Neural cell (in vitro differentiated cells): ENCODE results near the gene MAD2L1BP. TPM values are rescaled to one million over a fixed set of nuclear protein-coding genes. Genes with fewer than 3 reads are reported as not detected.

Experiments
- H2AFZ ChIP-seq: fragments of 200-600, 300-800 bp; sonication (generic), shearing (Covaris generic); 2 replicates; pipeline ENCODE4 v1.6.0; 2014; ENCODE audit warnings: low read depth, mild to moderate bottlenecking, antibody characterized with exemption, low read length, moderate library complexity
- H3F3A ChIP-seq: fragments of 200-600 bp; shearing (Covaris generic); 2 replicates; pipeline ENCODE4 v1.6.1; 2016; ENCODE audit warnings: mild to moderate bottlenecking, moderate library complexity, mixed read lengths, antibody characterized with exemption, low read length; ENCODE audit not compliant: insufficient read depth, poor library complexity, severe bottlenecking
- H3K27ac ChIP-seq: fragments of 200-600, 300-800 bp; sonication (generic), shearing (Covaris generic); 2 replicates; pipeline ENCODE4 v1.5.1; 2014; ENCODE audit warnings: mild to moderate bottlenecking, low read length, moderate library complexity
- H3K27me3 ChIP-seq: fragments of 300-800, 200-600 bp; sonication (generic), shearing (Covaris generic); 2 replicates; pipeline ENCODE4 v1.6.0; 2014; ENCODE audit warnings: mild to moderate bottlenecking, low read depth, low read length, moderate library complexity; ENCODE audit not compliant: insufficient read depth
- H3K36me3 ChIP-seq: fragments of 300-800, 200-600 bp; sonication (generic), shearing (Covaris generic); 2 replicates; pipeline ENCODE4 v1.5.1; 2014; ENCODE audit warnings: mild to moderate bottlenecking, antibody characterized with exemption, low read length, moderate library complexity; ENCODE audit not compliant: insufficient read depth
- H3K4me2 ChIP-seq: fragments of 300-800, 200-600 bp; sonication (generic), shearing (Covaris generic); 2 replicates; pipeline ENCODE4 v1.6.0; 2014; ENCODE audit warnings: mild to moderate bottlenecking, low read length
- H3K4me3 ChIP-seq: fragments of 300-800, 200-600 bp; sonication (generic), shearing (Covaris generic); 2 replicates; pipeline ENCODE4 v1.5.1; 2014; ENCODE audit warnings: mild to moderate bottlenecking, low read length, moderate library complexity
- H3K79me2 ChIP-seq: fragments of 200-600 bp; shearing (Covaris generic); replicated peaks from 2 replicates; pipeline ENCODE4 v1.6.0; 2014; ENCODE audit warnings: mild to moderate bottlenecking, low read length, moderate library complexity; ENCODE audit not compliant: insufficient read depth
- H3K9ac ChIP-seq: fragments of 300-800, 200-600 bp; sonication (generic), shearing (Covaris generic); 2 replicates; pipeline ENCODE4 v1.6.1; 2016; ENCODE audit warnings: mild to moderate bottlenecking, low read length, mixed read lengths
- H3K9me2 ChIP-seq: fragments of 200-600 bp; shearing (Covaris generic); 2 replicates; pipeline ENCODE4 v1.6.1; 2016; ENCODE audit warnings: mild to moderate bottlenecking, low read length, mixed read lengths; ENCODE audit not compliant: insufficient read depth
- H3K9me3 ChIP-seq: fragments of 200-600, 300-800 bp; sonication (generic), shearing (Covaris generic); 2 replicates; pipeline ENCODE4 v1.6.1; 2016; ENCODE audit warnings: mild to moderate bottlenecking, mixed run types, low read length, moderate library complexity, mixed read lengths
- H4K20me1 ChIP-seq: fragments of 200-600 bp; shearing (Covaris generic); 2 replicates; pipeline ENCODE4 v1.6.1; 2016; ENCODE audit warnings: mild to moderate bottlenecking, mixed run types; ENCODE audit not compliant: insufficient read depth
- CTCF ChIP-seq: fragments of 450-650 bp; IDR thresholded peaks from 2 replicates; pipeline ENCODE4 v1.5.1; 2014; ENCODE audit warnings: antibody characterized with exemption, mild to moderate bottlenecking, moderate library complexity; ENCODE audit not compliant: poor library complexity, severe bottlenecking
- EP300 ChIP-seq: fragments of 450-650 bp; conservative IDR thresholded peaks from 2 replicates; pipeline ENCODE4 v1.6.1; 2014; ENCODE audit warnings: antibody characterized with exemption, mild to moderate bottlenecking, moderate library complexity; ENCODE audit not compliant: poor library complexity, severe bottlenecking
- EZH2 ChIP-seq: fragments of 200-600, 300-800 bp; shearing (Covaris generic), sonication (generic); IDR thresholded peaks from 2 replicates; pipeline ENCODE4 v1.6.1; 2014; ENCODE audit warnings: antibody characterized with exemption, low read length, borderline replicate concordance, mild to moderate bottlenecking; ENCODE audit not compliant: insufficient read depth, poor library complexity, severe bottlenecking
- MXI1 ChIP-seq: fragments of 450-650 bp; conservative IDR thresholded peaks from 2 replicates; pipeline ENCODE4 v1.6.1; 2014; ENCODE audit warnings: antibody characterized with exemption, mild to moderate bottlenecking; ENCODE audit not compliant: poor library complexity, severe bottlenecking
- POLR2AphosphoS5 ChIP-seq: IDR thresholded peaks from 2 replicates; pipeline ENCODE4 v1.6.1; 2012
- RAD21 ChIP-seq: fragments of 450-650 bp; conservative IDR thresholded peaks from 2 replicates; pipeline ENCODE4 v1.6.1; 2014; ENCODE audit warnings: antibody characterized with exemption, mild to moderate bottlenecking, moderate library complexity
- REST ChIP-seq: IDR thresholded peaks from 2 replicates; pipeline ENCODE4 v1.6.1; 2012; ENCODE audit warnings: borderline replicate concordance
- SMC3 ChIP-seq: fragments of 450-650 bp; conservative IDR thresholded peaks from 2 replicates; pipeline ENCODE4 v1.6.1; 2014; ENCODE audit warnings: antibody characterized with exemption, mild to moderate bottlenecking, moderate library complexity; ENCODE audit not compliant: poor library complexity
- TAF1 ChIP-seq: IDR thresholded peaks from 2 replicates; pipeline ENCODE4 v1.6.1; 2012; ENCODE audit warnings: low read depth
- polyA plus RNA-seq: library from polyadenylated mRNA; depleted of rRNA; stranded (reverse); fragments of >200 nt; gene quantifications from 2 replicates; pipeline ENCODE4 v1.2.3, GENCODE V29; 2014

Gene MAD2L1BP
- polyA plus RNA-seq, 1 donor from 2014 or later, result 43.2 TPM

GRCh38 chr6:43668151-43669028 is 32.8 kb downstream of the MAD2L1BP start:
- Histone ChIP-seq H3K9ac (peak overlapping the region; percentile 39), H3K4me3 (peak overlapping the region; percentile 39), H3F3A (no peaks in the 10 kb centered on the region), H3K4me2 (no peak overlapping the region), H3K27ac (no peak overlapping the region), H3K27me3 (no peaks in the 10 kb centered on the region), H2AFZ (no peak overlapping the region), H3K9me3 (no peaks in the 10 kb centered on the region), H3K36me3 (no peaks in the 10 kb centered on the region), H3K9me2 (no peaks in the 10 kb centered on the region), H3K79me2 (no peaks in the 10 kb centered on the region), H4K20me1 (no peaks in the 10 kb centered on the region)
- TF ChIP-seq POLR2AphosphoS5, result peak; percentile 33
- TF ChIP-seq SMC3, result no peak
- TF ChIP-seq CTCF, result peak; percentile 41

DNA sequence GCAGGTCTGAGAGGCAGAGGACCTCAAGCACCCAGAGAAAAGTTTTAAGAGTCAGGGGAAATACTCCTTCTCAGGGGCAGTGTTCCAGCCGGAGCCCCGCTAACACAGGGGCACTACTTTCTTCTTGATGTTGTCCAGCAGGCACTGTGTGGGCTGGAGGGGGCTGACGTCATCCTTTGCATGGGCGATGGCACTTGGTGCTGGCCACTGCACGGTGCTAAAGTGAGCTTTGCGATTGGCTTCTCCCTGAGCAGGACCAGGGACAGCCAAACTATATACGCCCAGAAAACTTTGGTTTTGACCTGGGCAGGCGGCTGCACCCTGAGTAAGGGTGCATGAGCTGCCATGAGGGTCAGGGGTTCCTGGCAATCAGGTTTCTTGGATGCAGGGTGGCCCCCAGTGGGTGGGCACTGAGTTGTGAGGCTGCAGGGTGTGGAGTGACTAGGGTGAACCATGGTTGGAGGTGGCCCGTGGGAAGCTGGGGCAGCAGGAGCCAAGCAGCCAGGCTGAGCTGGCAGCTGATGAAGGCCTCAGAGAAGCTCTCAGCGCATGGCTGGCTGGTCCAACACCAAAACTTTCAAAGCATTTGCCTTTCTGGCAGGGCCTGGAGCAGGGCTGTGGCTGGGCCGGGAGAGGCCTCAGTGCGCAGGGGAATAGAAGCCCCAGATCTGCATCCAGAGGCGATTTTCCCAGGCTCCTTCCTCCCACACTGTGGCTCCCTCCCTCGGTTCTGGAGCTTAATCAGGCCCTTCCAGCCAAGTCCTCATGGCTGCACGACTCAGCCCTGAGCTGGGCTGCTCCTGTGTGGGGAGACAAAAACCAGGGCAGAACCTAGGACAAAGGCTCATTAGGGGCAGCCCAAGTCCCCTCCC is 33.6 kb downstream of the MAD2L1BP start:
- H3K9ac ChIP-seq, result no peak overlapping the region
- no peaks in the 10 kb centered on the region for H3F3A ChIP-seq
- no peak overlapping the region for H3K27ac ChIP-seq
- H3K27me3 ChIP-seq, result no peaks in the 10 kb centered on the region
- no peaks in the 10 kb centered on the region for H3K79me2 ChIP-seq
- H3K4me2 ChIP-seq, result no peak overlapping the region
- no peaks in the 10 kb centered on the region for H3K36me3 ChIP-seq
- no peaks in the 10 kb centered on the region for H3K9me3 ChIP-seq
- no peak for TF ChIP-seq CTCF
- TF ChIP-seq EZH2, result no peak
- TF ChIP-seq EP300, result no peak
- TF ChIP-seq POLR2AphosphoS5, result no peak
- TF ChIP-seq REST, result no peak
- no peak for TF ChIP-seq MXI1
- no peak for TF ChIP-seq TAF1
- no peak for TF ChIP-seq SMC3
- no peak for TF ChIP-seq RAD21
- H3K4me3 ChIP-seq, result no peak overlapping the region
- H4K20me1 ChIP-seq, result no peaks in the 10 kb centered on the region
- no peaks in the 10 kb centered on the region for H3K9me2 ChIP-seq
- no peak overlapping the region for H2AFZ ChIP-seq
